ENCODE results near the gene TBC1D1.

DNA sequence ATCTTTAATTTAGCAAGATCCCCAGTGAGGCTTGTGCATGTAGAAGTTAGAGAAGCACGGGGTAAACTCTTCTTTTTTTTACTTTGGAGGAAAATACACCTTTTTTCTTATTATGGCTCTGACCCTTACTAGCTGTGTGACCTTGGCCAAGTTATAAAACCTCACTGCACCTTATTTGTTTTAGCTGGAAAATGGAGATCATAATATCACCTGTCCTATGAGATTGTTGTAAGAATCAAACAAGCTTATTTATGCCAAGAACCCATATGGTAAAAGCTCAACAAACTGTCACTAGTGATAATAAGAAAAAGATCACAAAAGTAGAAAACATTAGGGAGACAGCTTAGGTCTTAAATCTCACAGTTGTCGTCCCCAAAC, 196.0 kb downstream of the TBC1D1 start:
- TF ChIP-seq, protein P1, sequence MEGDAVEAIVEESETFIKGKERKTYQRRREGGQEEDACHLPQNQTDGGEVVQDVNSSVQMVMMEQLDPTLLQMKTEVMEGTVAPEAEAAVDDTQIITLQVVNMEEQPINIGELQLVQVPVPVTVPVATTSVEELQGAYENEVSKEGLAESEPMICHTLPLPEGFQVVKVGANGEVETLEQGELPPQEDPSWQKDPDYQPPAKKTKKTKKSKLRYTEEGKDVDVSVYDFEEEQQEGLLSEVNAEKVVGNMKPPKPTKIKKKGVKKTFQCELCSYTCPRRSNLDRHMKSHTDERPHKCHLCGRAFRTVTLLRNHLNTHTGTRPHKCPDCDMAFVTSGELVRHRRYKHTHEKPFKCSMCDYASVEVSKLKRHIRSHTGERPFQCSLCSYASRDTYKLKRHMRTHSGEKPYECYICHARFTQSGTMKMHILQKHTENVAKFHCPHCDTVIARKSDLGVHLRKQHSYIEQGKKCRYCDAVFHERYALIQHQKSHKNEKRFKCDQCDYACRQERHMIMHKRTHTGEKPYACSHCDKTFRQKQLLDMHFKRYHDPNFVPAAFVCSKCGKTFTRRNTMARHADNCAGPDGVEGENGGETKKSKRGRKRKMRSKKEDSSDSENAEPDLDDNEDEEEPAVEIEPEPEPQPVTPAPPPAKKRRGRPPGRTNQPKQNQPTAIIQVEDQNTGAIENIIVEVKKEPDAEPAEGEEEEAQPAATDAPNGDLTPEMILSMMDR (conservative IDR thresholded peaks at IDR 0.05): no peak
- no peak for TF ChIP-seq EZH2 (IDR thresholded peaks at IDR 0.05; ENCODE audit: low read depth)

Data from PC-9 (cell line).